PFSK-1 (cell line): Measurements from ENCODE around the gene TEX55.

ENCODE experiments used
- FOXP2 ChIP-seq: optimal IDR thresholded peaks from 2 replicates; pipeline ENCODE3; 2011; ENCODE audit warnings: borderline replicate concordance, control low read depth, inconsistent platforms; ENCODE audit not compliant: insufficient read depth; ENCODE audit errors: extremely low read length, extremely low read depth
- POLR2AphosphoS5 ChIP-seq: IDR thresholded peaks from 2 replicates; pipeline ENCODE4 v1.6.1; 2012; ENCODE audit warnings: low read depth, mild to moderate bottlenecking, control low read depth, low read length, moderate library complexity
- REST ChIP-seq, 2 experiments: IDR thresholded peaks; 2 replicates each; pipeline versions ENCODE4 v1.6.1 to v1.8.0; 2011 to 2012; ENCODE audit warnings: low read depth in 2 of 2, low read length in 2 of 2, control low read depth in 1 of 2, inconsistent platforms in 1 of 2, mild to moderate bottlenecking in 1 of 2, moderate library complexity in 1 of 2; ENCODE audit not compliant: insufficient read depth in 1 of 2
- SIN3A ChIP-seq: IDR thresholded peaks from 2 replicates; pipeline ENCODE4 v1.6.1; 2012; ENCODE audit warnings: mild to moderate bottlenecking, low read length, moderate library complexity, borderline replicate concordance; ENCODE audit not compliant: insufficient read depth
- TAF1 ChIP-seq: IDR thresholded peaks from 2 replicates; pipeline ENCODE4 v1.6.1; 2012; ENCODE audit warnings: low read length, control low read depth, borderline replicate concordance; ENCODE audit not compliant: insufficient read depth

TEX55 gene

GRCh38 chr3:119156868-119157267 is 10.9 kb downstream of the TEX55 start:
- TF ChIP-seq TAF1 (no peak), FOXP2 (no peak), SIN3A (no peak), REST (IDR thresholded peaks at IDR 0.05; ENCODE audit: insufficient read depth in 1 of 2, low read depth in 2 of 2, low read length in 2 of 2) (no peak), POLR2AphosphoS5 (no peak)

- TF ChIP-seq FOXP2 (no peak), REST (IDR thresholded peaks at IDR 0.05; ENCODE audit: insufficient read depth in 1 of 2, low read depth in 2 of 2, low read length in 2 of 2) (no peak), TAF1 (no peak), POLR2AphosphoS5 (no peak)
These were observed 12.0 kb downstream of the TEX55 start for GRCh38 chr3:119157971-119158370.

GRCh38 chr3:119160361-119160760 is 14.4 kb downstream of the TEX55 start:
- no peak for TF ChIP-seq REST (IDR thresholded peaks at IDR 0.05; ENCODE audit: insufficient read depth in 1 of 2, low read depth in 2 of 2, low read length in 2 of 2)
- TF ChIP-seq TAF1 = no peak
- no peak for TF ChIP-seq FOXP2
- no peak for TF ChIP-seq SIN3A
- no peak for TF ChIP-seq POLR2AphosphoS5

GRCh38 chr3:119160815-119161214 is 14.8 kb downstream of the TEX55 start:
- no peak for TF ChIP-seq POLR2AphosphoS5
- TF ChIP-seq FOXP2 = no peak
- no peak for TF ChIP-seq REST (IDR thresholded peaks at IDR 0.05; ENCODE audit: insufficient read depth in 1 of 2, low read depth in 2 of 2, low read length in 2 of 2)
- no peak for TF ChIP-seq TAF1
- no peak for TF ChIP-seq SIN3A

GRCh38 chr3:119161240-119161639 is 15.3 kb downstream of the TEX55 start:
- TF ChIP-seq POLR2AphosphoS5 (no peak), FOXP2 (no peak), TAF1 (no peak), REST (IDR thresholded peaks at IDR 0.05; ENCODE audit: insufficient read depth in 1 of 2, low read depth in 2 of 2, low read length in 2 of 2) (no peak), SIN3A (no peak)
